Stimulated activated naive CD4-positive, alpha-beta T cell treated with Interleukin-2 at 50 U/mL for 16 hours (primary cell): Measurements from ENCODE around the gene NLGN4Y.
"Not testable (repeated sequence)": the region's sequence is repeated elsewhere in the genome, so short reads cannot be mapped to it uniquely, and the experiment has no call there.

ENCODE experiments used
- DNase-seq: peaks from one replicate; lab custom pipeline; 2025; lab: John Stamatoyannopoulos, UW

The NLGN4Y gene

GRCh38 chrY:14834103-14835060, 310.1 kb downstream of the NLGN4Y start:
- DNase-seq = no peak

- DNase-seq = no peak
Measured at GRCh38 chrY:14837466-14837865, 313.1 kb downstream of the NLGN4Y start.

GRCh38 chrY:14850734-14851133, 326.4 kb downstream of the NLGN4Y start:
- no peak for DNase-seq

- DNase-seq = no peak
Measured at GRCh38 chrY:14860448-14860847, 336.1 kb downstream of the NLGN4Y start.

DNA sequence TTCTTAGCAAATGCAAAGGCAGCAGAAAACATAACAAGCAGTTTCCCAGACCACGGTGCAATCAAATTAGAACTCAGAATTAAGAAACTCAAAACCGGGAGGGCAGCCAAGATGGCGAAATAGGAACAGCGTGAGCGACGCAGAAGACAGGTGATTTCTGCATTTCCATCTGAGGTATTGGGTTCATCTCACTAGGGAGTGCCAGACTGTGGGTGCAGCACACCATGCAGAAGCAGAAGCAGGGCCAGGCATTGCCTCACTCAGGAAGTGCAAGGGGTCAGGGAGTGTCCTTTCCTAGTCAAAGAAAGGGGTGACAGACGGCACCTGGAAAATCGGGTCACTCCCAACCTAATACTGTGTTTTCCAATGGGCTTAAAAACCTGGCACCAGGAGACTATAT, 336.7 kb downstream of the NLGN4Y start:
- not testable (repeated sequence) for DNase-seq

- no peak for DNase-seq
Measured at GRCh38 chrY:14871971-14872370, 347.6 kb downstream of the NLGN4Y start.
